NCI-H2196 treated with DMSO at 0.1 percent for 48 hours (cell line): Measurements from ENCODE around the gene FGGY.

Experiments
- DNase-seq: peaks from one replicate; lab custom pipeline; 2025; ENCODE audit not compliant: unreplicated experiment; lab: John Stamatoyannopoulos, UW

The FGGY gene

DNA sequence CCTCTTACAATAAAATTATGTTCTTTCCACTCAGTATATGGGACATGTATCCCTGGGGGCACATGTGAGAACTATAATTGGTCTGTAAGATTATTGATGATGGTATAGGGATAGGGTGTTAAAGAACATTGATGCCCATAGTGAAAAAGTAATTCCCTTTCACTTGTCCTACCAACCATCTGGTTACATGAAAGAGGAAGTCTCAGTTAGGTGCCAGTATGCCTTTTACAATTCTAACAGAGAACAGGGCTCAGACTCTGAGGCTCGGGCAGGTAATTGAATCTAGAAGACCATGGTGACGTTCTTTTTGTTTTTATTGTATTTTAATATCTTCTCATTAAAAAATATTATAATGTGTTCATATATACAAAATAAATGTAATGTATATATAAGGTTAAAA, 113.6 kb downstream of the FGGY start:
- DNase-seq = no peak

- DNase-seq = no peak
Observed at GRCh38 chr1:59411147-59411546, 114.3 kb downstream of the FGGY start.

- no peak for DNase-seq
Observed at GRCh38 chr1:59412718-59413326, 115.9 kb downstream of the FGGY start.

DNA sequence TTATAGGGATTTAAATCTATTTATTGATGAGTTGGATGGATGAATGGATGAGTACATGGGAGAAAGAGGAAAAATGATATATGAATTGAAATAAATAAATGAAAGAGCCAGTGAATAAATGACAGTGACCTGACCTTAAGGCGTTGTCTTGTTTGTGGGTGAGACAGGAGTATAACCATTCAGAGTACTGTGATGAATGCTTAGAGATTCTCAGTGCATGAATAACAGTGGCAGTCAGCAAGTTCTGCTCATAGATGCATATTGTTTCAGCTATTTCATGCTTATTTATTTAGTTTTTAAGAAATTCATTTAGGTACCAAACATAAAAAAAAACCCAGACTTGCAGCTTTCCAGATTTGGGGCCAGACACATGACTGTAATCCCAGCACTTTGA, 116.4 kb downstream of the FGGY start:
- DNase-seq = no peak

DNA sequence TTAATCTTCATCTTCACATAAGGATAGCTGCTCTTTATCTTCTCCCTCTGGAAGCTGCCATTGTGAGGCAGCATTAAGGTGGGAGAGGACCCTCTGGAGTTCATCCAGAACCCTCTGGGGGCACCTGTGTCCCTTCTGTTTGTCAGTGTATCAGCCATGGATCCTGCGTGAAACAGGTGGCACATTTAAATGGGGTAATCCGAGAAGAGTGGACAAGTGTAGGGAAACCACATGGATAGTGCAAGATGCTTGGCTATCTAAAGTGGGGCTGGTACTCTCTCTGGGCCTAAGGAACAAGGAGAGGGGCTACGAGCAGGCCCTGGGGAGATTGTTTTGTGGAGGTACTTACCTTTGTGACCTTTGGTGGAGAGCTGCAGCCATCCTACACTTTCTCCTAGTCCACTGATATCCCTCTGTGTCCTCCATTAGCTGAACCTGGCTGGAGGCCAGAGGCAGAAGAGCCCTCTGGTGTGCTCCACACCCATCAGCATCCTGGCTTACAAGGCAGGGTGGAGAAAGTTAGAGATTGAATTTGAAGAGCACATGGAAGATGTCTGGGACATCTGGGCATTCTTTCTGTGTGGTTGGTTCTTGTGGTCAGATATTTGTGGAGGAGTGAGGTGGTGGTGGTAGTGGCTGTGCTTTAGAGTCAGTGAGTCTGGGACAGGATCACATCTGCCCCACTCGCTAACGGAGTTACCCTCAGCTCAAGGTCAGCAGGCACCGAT, 117.7 kb downstream of the FGGY start:
- no peak for DNase-seq

DNA sequence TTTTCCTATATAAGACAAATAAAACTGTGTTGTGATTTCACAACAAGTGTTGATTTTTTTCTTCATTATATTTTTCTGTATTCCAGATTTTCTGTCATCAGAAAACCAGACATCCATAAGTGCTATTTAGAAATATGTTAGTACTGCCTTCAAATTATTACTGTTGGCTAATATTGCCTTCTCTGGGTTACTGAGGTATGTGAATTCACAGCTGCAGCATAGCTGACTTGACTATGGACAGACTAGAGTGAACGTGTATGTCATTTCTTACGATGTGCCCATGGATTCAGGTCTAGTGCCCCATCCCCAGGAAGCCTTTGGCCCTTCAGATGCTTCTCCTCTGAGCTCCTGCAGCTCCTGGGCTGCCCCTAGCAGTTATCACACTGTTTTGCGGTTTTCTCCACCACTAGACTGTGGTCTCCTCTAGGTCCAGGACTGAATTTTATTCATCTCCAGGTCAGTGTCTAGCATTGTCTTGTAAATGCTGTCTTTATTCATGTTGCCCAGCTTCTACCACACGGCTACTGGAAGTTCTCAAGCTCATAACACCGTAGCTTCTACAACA, 118.5 kb downstream of the FGGY start:
- DNase-seq = no peak

DNA sequence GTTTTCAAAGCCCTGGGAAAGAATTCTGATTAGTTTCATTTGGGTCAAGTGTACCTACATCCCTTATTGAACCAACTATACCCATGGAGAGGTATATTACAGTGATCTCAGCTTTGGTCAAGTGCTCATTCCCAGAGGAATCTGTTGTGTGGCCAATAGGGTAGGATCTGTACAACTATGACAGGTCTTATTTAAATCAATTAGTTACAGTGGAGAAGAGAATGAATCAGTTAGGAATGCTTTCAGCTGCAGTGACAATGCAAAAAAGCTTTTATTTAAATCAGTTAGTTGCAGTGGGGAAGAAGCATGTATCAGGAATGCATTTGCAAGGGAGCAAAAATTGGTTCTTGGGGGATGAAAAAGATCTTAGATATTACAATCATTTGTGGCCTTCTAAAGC, 119.0 kb downstream of the FGGY start:
- no peak for DNase-seq

DNA sequence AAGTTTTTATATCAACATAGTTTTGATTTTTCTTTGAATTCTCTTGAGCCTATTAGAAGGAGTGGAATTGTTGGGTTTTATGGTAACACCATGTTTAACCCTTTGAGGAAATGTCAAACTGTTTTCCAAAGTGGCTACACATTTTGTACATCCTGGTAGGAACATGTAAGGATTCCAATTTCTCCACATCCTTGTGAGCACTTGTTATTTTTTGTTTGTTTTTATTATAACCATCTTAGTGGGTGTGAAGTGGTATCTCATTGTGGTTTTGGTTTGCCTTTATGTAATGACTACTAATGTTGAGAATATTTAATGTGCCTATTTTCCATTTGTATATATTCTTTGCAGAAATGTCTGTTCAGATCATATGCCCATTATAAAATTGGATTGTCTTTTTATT, 120.5 kb downstream of the FGGY start:
- DNase-seq = no peak

- DNase-seq = no peak
Observed at GRCh38 chr1:59418363-59419144, 121.7 kb downstream of the FGGY start.

GRCh38 chr1:59419361-59420140, 122.7 kb downstream of the FGGY start:
- DNase-seq = no peak

DNA sequence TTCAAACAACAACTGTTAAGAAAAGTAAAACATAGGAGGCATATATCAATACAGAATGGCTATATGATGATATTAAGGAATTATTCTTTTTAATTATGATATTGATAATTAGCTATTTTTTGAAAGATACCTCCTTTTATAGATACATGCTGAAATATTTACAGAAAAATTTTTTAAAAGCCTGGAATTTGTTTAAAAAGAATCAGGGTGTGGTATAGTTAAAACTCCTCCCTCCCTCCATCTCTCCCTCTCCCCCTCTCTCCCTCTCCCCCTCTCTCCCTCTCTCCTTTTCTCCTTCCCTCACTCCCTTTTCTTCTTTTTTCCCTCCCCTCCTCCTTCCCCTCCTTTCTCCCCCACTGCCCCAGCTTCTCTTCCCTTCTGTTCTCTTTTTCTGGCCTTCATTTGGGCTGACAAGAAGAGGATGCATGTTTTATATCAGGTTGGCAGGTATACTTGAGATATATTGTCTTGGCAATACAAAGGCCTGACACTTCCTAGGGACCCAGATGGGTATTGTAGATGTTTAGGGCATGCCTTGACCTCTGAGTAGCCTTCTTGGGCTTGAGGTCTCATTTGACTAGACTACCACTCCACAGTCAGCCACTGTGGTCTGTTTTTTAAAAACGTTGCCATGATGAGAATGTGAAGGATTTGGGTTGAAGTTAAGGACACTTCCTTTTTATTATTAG, 124.5 kb downstream of the FGGY start:
- no peak for DNase-seq

DNA sequence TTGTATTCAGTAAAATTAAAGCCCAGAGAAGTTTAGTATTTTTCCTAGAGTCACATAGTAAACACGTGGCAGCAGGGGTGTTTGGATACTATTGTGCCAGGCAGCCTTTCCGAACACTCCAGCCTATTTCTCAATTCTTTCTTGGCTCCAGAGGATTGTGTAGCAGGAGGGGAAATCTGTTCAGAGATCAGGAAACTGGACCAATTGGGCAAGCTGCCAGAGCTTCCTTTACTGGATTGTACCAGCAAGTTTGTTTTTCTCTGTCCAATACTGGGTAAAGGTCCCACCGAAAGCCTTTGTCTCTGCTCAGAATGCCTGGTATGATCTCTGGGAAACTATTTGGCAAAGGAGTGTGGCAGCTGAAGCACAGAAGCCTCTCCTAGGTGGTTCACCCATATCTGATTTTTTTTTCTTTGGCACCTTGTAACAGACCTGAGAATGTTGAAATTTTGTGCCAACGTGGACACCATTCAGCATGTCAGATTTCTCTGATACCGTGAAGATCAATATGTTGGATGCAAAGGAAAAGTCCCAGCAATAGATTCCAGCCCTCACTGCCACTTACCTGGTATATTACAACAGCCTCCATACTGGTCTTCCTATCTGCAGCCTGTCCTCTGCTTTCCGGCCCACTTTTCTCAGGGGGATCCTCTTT, 126.2 kb downstream of the FGGY start:
- DNase-seq = no peak

GRCh38 chr1:59427155-59427554, 130.3 kb downstream of the FGGY start:
- no peak for DNase-seq

- no peak for DNase-seq
Observed at GRCh38 chr1:59427784-59428183, 130.9 kb downstream of the FGGY start.

- DNase-seq = no peak
Observed at GRCh38 chr1:59428828-59429227, 131.9 kb downstream of the FGGY start.

DNA sequence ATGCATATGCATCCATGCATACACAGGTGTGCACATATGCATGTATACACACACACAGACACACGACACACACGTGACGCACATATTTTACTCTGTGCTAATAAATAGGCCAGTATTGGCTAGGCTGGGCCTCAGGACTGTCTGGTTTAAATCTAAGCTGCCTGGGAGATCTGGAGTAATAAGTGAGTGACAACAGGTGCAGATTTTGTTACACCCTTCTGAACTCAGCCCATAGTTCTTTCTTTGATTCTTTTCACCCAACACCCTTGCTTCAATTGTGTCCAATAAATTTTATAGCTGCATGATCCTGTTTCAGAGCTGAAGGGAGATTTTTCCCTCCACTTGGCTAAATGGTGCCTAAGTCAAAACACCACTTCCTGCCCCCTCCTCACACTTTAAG, 132.8 kb downstream of the FGGY start:
- no peak for DNase-seq

DNA sequence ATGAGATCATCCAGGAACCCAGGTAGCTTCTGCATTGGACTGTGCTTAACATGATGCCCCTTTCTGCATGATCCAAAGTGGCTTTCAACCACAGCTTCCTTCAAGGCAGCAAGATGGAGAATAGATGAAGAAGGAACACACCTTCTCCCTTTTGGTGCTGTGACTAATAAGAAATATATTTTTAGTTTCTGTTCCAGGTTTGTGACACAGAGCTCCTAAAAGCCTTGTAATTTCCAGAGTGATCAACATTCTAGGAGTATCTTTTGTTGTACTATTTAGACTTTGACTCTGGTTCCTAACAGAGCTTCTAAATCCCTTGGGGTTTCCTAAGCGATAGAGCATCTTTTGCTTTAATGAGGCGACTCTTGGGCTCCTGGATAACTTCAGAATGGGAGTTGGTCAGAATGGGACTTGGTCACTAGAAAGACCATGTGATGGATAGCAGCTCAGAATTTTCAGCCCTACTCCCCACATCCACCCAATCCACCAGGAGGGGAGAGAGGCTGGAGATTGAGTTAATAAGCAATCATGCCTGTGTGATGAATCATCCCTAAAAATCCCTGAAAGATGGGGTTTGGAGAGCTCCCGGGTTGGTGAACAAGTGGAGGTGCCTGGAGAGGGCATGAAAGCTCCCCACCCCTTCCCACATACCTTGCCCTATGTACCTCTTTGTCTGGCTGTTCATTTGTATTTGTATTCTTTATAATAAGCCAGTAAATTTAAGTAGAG, 134.8 kb downstream of the FGGY start:
- no peak for DNase-seq

DNA sequence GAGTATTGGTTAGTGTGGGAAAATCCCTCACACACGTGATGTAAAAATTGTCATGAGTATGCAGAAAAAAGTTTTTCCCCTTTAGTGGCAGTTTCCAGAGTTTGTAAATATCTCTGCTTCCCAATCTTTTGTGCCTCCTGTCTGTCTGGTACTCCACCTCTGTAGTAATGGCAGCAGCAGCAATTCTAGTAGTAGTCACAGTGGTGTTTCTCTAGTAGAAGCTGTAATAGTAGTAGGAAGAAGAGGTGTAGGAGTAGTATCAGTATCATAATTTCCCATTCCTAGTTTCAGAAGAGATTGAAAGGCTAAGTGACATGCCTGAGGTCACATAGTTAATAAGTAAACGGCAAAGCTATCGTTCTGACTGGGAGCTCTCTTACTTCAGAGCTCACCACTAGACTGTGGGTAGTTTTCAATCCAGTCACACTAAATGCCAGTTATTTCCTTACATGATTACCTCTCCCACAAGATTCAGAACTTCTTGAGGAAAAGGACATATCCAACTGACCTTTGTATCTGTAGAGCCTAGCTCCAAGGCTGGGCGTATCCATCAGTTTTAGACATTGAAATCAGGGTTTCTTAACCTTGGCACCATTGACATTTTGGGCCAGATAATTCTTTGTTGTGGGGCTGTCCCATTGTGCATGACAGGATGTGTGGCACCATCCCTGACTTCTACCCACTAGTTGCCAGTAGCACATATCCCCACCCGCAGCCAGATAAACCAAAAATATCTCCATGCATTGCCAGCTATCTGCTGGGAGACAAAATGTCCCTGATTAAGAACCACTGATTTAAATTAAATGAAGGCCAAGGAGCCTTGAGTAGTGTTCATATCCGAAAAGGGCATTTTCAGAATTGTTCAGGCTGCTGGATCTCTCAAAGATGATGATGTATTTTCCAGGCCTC, 135.9 kb downstream of the FGGY start:
- DNase-seq = no peak
